HEK293T (cell line): Measurements from ENCODE around the gene SAMD10.

Source experiments
- ARNT ChIP-seq: fragments of 450-650 bp; IDR thresholded peaks from 2 replicates; pipeline ENCODE4 v1.6.1; 2017; ENCODE audit warnings: mild to moderate bottlenecking
- BHLHE40 ChIP-seq: fragments of 450-650 bp; IDR thresholded peaks from 2 replicates; pipeline ENCODE4 v1.6.1; 2016; ENCODE audit warnings: mild to moderate bottlenecking, moderate library complexity, borderline replicate concordance
- CTBP1 ChIP-seq: fragments of 450-650 bp; IDR thresholded peaks from 2 replicates; pipeline ENCODE4 v1.6.1; 2016; ENCODE audit warnings: borderline replicate concordance
- ELF4 ChIP-seq: fragments of 450-650 bp; IDR thresholded peaks from 2 replicates; pipeline ENCODE4 v1.6.1; 2017; ENCODE audit warnings: antibody characterized with exemption
- FOXA1 ChIP-seq: fragments of 450-650 bp; IDR thresholded peaks from 2 replicates; pipeline ENCODE4 v1.6.1; 2016; ENCODE audit warnings: mild to moderate bottlenecking
- FOXM1 ChIP-seq: fragments of 450-650 bp; IDR thresholded peaks from 2 replicates; pipeline ENCODE4 v1.6.1; 2017; ENCODE audit warnings: mild to moderate bottlenecking, borderline replicate concordance
- LEF1 ChIP-seq: fragments of 450-650 bp; IDR thresholded peaks from 2 replicates; pipeline ENCODE4 v1.6.1; 2017; ENCODE audit warnings: mild to moderate bottlenecking, borderline replicate concordance
- NFRKB ChIP-seq: fragments of 450-650 bp; IDR thresholded peaks from 2 replicates; pipeline ENCODE4 v1.6.1; 2016; ENCODE audit warnings: mild to moderate bottlenecking, moderate library complexity
- PKNOX1 ChIP-seq: fragments of 450-650 bp; IDR thresholded peaks from 2 replicates; pipeline ENCODE4 v1.6.1; 2016
- SP1 ChIP-seq: fragments of 450-650 bp; IDR thresholded peaks from 2 replicates; pipeline ENCODE4 v1.6.1; 2017
- SUZ12 ChIP-seq: fragments of 450-650 bp; IDR thresholded peaks from 2 replicates; pipeline ENCODE4 v1.6.1; 2016; ENCODE audit warnings: mild to moderate bottlenecking
- TARDBP ChIP-seq: fragments of 450-650 bp; IDR thresholded peaks from 2 replicates; pipeline ENCODE4 v1.6.1; 2016
- ZNF384 ChIP-seq: fragments of 450-650 bp; IDR thresholded peaks from 2 replicates; pipeline ENCODE4 v1.6.1; 2016

- TF ChIP-seq ELF4 (no peak), FOXA1 (no peak), BHLHE40 (no peak), CTBP1 (no peak), LEF1 (no peak), TARDBP (no peak), PKNOX1 (no peak), ARNT (no peak), SP1 (no peak), ZNF384 (no peak), FOXM1 (no peak), SUZ12 (no peak), NFRKB (no peak)
These were observed at the start of gene SAMD10 for GRCh38 chr20:63979557-63980316.
